Measurements from ENCODE around the gene CCDC171. TPM values are rescaled to one million over a fixed set of nuclear protein-coding genes. Genes with fewer than 3 reads are reported as not detected.
A peak's percentile ranks its signal among the peaks of the same experiment; 100 is the strongest.

The CCDC171 gene
- polyA plus RNA-seq, 1 experiment, result 0.81 TPM

- POLR2A ChIA-PET, result no interaction called here
- no peak for TF ChIP-seq CTCF (IDR thresholded peaks at IDR 0.05; ENCODE audit: low read depth, low read length)
- Histone ChIP-seq H3K27ac (ENCODE audit: low read depth, low read length) (no peak overlapping the region), H3K9me3 (ENCODE audit: control insufficient read depth, insufficient read depth, low read length) (no peaks in the 10 kb centered on the region), H3K4me3 (ENCODE audit: low read depth, low read length) (no peak overlapping the region), H3K27me3 (ENCODE audit: control insufficient read depth, insufficient read depth, low read length) (no peaks in the 10 kb centered on the region)
- CTCF ChIA-PET, result no interaction called here
- DNase-seq (ENCODE audit: low read depth, low spot score), result no peak
These were observed 278.5 kb downstream of the CCDC171 start for GRCh38 chr9:15831384-15831783.

- Histone ChIP-seq H3K27ac (ENCODE audit: low read depth, low read length) (no peak overlapping the region), H3K27me3 (ENCODE audit: control insufficient read depth, insufficient read depth, low read length) (no peaks in the 10 kb centered on the region), H3K4me3 (ENCODE audit: low read depth, low read length) (no peak overlapping the region), H3K9me3 (ENCODE audit: control insufficient read depth, insufficient read depth, low read length) (no peaks in the 10 kb centered on the region)
- no peak for DNase-seq (ENCODE audit: low read depth, low spot score)
- ChIA-PET CTCF (no interaction called here), POLR2A (no interaction called here)
- TF ChIP-seq CTCF (IDR thresholded peaks at IDR 0.05; ENCODE audit: low read depth, low read length), result no peak
These were observed 281.7 kb downstream of the CCDC171 start for GRCh38 chr9:15834541-15834940.

DNA sequence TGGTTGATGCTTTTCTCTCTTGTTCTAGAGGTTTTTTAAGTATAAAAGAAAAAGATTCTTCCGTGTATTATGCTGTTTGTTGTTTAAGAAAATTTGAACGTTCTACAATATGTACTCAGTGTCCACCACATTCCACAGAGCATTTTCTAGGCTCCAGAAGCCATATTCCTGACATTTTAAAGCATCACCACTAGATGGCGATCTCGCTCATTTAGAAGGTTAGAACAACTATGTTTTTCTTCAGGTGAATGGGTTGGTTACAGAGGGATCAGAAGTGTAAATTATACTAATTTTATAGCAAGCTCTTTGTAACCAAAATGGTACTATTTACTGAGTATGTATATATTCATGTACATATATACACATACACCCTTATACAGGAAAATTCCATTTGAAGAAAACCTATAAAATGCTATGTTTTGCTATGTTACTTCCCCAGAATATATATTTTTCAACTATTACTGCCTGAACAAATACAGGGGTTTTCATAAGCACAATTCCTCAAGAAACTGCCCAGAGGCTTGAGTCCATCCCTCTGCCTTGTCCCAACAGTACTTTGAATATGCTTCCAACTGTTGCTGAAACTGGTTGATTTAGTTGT lies 284.3 kb downstream of the CCDC171 start:
- H3K27me3 ChIP-seq (ENCODE audit: control insufficient read depth, insufficient read depth, low read length), result no peaks in the 10 kb centered on the region
- no peaks in the 10 kb centered on the region for H3K9me3 ChIP-seq (ENCODE audit: control insufficient read depth, insufficient read depth, low read length)
- ChIA-PET CTCF (interaction anchor here (0.6 to 2.5 kb wide), 23 partner anchors 9 to 769 kb away, joined by 3 to 20 read pairs (median 4); no protein-coding TSS in a partner anchor), POLR2A (no interaction called here)
- no peak overlapping the region for H3K27ac ChIP-seq (ENCODE audit: low read depth, low read length)
- no peak overlapping the region for H3K4me3 ChIP-seq (ENCODE audit: low read depth, low read length)
- TF ChIP-seq CTCF (IDR thresholded peaks at IDR 0.05; ENCODE audit: low read depth, low read length), result peak; percentile 74
- peak; percentile 30 for DNase-seq (ENCODE audit: low read depth, low spot score)

- H3K9me3 ChIP-seq (ENCODE audit: control insufficient read depth, insufficient read depth, low read length), result no peaks in the 10 kb centered on the region
- POLR2A ChIA-PET, result no interaction called here
- no peak for TF ChIP-seq CTCF (IDR thresholded peaks at IDR 0.05; ENCODE audit: low read depth, low read length)
These were observed 289.2 kb downstream of the CCDC171 start for GRCh38 chr9:15842051-15842450.

DNA sequence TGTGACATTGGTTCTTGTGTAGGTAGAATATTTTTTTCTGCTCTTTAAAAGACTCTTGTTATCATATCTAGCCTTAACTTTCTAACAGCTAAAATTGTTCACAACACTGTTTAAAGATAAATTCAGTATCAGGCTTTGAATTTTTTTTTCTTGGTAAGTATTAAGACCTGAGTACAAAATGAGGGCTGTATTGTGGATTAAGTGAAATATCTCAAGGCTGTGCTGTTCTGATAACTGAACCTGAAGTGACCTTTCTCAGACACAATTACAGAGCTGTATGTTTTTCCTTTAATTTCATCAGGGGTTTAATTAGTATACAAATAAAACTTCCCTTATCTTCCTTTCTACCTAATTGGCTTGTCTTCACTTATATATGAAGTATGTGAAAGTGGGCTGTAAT lies 290.5 kb downstream of the CCDC171 start:
- TF ChIP-seq CTCF (IDR thresholded peaks at IDR 0.05; ENCODE audit: low read depth, low read length), result no peak
- POLR2A ChIA-PET, result no interaction called here
- CTCF ChIA-PET, result no interaction called here
- no peak for DNase-seq (ENCODE audit: low read depth, low spot score)
- Histone ChIP-seq H3K27me3 (ENCODE audit: control insufficient read depth, insufficient read depth, low read length) (no peaks in the 10 kb centered on the region), H3K4me3 (ENCODE audit: low read depth, low read length) (no peak overlapping the region), H3K9me3 (ENCODE audit: control insufficient read depth, insufficient read depth, low read length) (no peaks in the 10 kb centered on the region), H3K27ac (ENCODE audit: low read depth, low read length) (no peak overlapping the region)

More at GRCh38 chr9:15842051-15842450, 289.2 kb downstream of the CCDC171 start:
- DNase-seq (ENCODE audit: low read depth, low spot score), result no peak
- CTCF ChIA-PET, result interaction anchor here (0.6 kb wide), 1 partner anchor 713 kb away, joined by 3 read pairs; no protein-coding TSS in a partner anchor
- no peaks in the 10 kb centered on the region for H3K27me3 ChIP-seq (ENCODE audit: control insufficient read depth, insufficient read depth, low read length)
- no peak overlapping the region for H3K27ac ChIP-seq (ENCODE audit: low read depth, low read length)
- no peak overlapping the region for H3K4me3 ChIP-seq (ENCODE audit: low read depth, low read length)
